Measurements from ENCODE around the gene DAP. TPM values are rescaled to one million over a fixed set of nuclear protein-coding genes. Genes with fewer than 3 reads are reported as not detected.

The DAP gene
- total and polyA plus RNA-seq, 2 of the 13 experiments (the other 11 are each of a cell fraction or from before 2014, with no cell fraction given) = 22.0 to 57.5 TPM

GRCh38 chr5:10747678-10748622 lies 13.1 kb downstream of the DAP start (continued):
- TF ChIP-seq HBP1 (CRISPR knock-in tag; IDR thresholded peaks at IDR 0.05; ENCODE audit: low read depth) (no peak), MTA1 (CRISPR knock-in tag; IDR thresholded peaks at IDR 0.05; ENCODE audit: borderline replicate concordance) (no peak), MXI1 (IDR thresholded peaks at IDR 0.05; ENCODE audit: borderline replicate concordance, low read depth, low read length) (no peak), IKZF5 (CRISPR knock-in tag; IDR thresholded peaks at IDR 0.05) (0 out of 2 replicates have a peak, but pooled peaks have one; percentile 24), NR2F6 (IDR thresholded peaks at IDR 0.05) (peak; percentile 27; the same call in 1 of the 2 replicates), NR2F6 (CRISPR knock-in tag; IDR thresholded peaks at IDR 0.05) (no peak), HNRNPL (IDR thresholded peaks at IDR 0.05; ENCODE audit: low read depth, low read length) (no peak), MLX (CRISPR knock-in tag; IDR thresholded peaks at IDR 0.05) (no peak), ZNF274 (CRISPR knock-in tag; IDR thresholded peaks at IDR 0.05) (no peak), BCLAF1 (IDR thresholded peaks at IDR 0.05) (no peak), ZHX1 (CRISPR knock-in tag; IDR thresholded peaks at IDR 0.05; ENCODE audit: low read depth) (no peak), ZNF264 (CRISPR knock-in tag; IDR thresholded peaks at IDR 0.05) (0 out of 2 replicates have a peak, but pooled peaks have one; percentile 38), TAF1 (CRISPR knock-in tag; IDR thresholded peaks at IDR 0.05) (no peak), CTCF (CRISPR knock-in tag; IDR thresholded peaks at IDR 0.05) (0 out of 2 replicates have a peak, but pooled peaks have one; percentile 9), ZMAT5 (CRISPR knock-in tag; IDR thresholded peaks at IDR 0.05; ENCODE audit: borderline replicate concordance, low read depth) (no peak)

Data from HepG2 (cell line).